SK-N-SH treated with all-trans-retinoic acid at 6 μM for 48 hours (cell line): Measurements from ENCODE around the gene GSTP1.

ENCODE experiments used
- ARNTL ChIP-seq: fragments of 450-650 bp; formaldehyde crosslinking; IDR thresholded peaks from 2 replicates; pipeline ENCODE4 v1.5.0; 2020; ENCODE audit warnings: low read depth, mild to moderate bottlenecking, moderate library complexity, borderline replicate concordance
- CREB5 ChIP-seq: fragments of 250-450 bp; sonication (Bioruptor Pico); IDR thresholded peaks from 2 replicates; pipeline ENCODE4 v1.5.1; 2020; ENCODE audit warnings: low read depth, mild to moderate bottlenecking, moderate library complexity
- GLIS3 ChIP-seq: fragments of 250-450 bp; sonication (Bioruptor Pico); IDR thresholded peaks from 2 replicates; pipeline ENCODE4 v1.5.0; 2020; ENCODE audit warnings: mild to moderate bottlenecking, moderate library complexity
- ZFP3 ChIP-seq: fragments of 250-450 bp; sonication (Bioruptor Pico); IDR thresholded peaks from 2 replicates; pipeline ENCODE4 v1.5.0; 2020; ENCODE audit warnings: mild to moderate bottlenecking, moderate library complexity
- ZNF70 ChIP-seq: fragments of 450-650 bp; formaldehyde crosslinking; IDR thresholded peaks from 2 replicates; pipeline ENCODE4 v1.5.0; 2020; ENCODE audit warnings: mild to moderate bottlenecking, moderate library complexity

GRCh38 chr11:67535561-67535960 lies 48.1 kb upstream of the GSTP1 start:
- TF ChIP-seq CREB5 (CRISPR knock-in tag) (no peak), ZNF70 (CRISPR knock-in tag) (no peak), GLIS3 (CRISPR knock-in tag) (no peak), ARNTL (CRISPR knock-in tag) (no peak), ZFP3 (CRISPR knock-in tag) (no peak)
